AG09309 (cell line): ENCODE results near the gene ICAM3.

ENCODE experiments used
- DNase-seq: peaks from one replicate; pipeline ENCODE4 v3.0.0-alpha.2; 2010; ENCODE audit warnings: low read depth
- H3K4me3 ChIP-seq: 2 replicates; pipeline ENCODE4 v1.5.1; 2011; ENCODE audit warnings: mild to moderate bottlenecking, low read depth, low read length, moderate library complexity; ENCODE audit not compliant: control insufficient read depth
- CTCF ChIP-seq: IDR thresholded peaks from 2 replicates; pipeline ENCODE4 v1.5.1; 2011; ENCODE audit warnings: mild to moderate bottlenecking, low read depth, low read length, inconsistent platforms; ENCODE audit not compliant: insufficient read depth, control insufficient read depth; ENCODE audit errors: missing control alignments

The ICAM3 gene

GRCh38 chr19:10318807-10319682 lies 20.4 kb downstream of the ICAM3 start:
- DNase-seq: no peak
- no peak for TF ChIP-seq CTCF
- H3K4me3 ChIP-seq: no peak overlapping the region

- TF ChIP-seq CTCF: no peak
These were observed 21.5 kb downstream of the ICAM3 start for GRCh38 chr19:10317857-10318462.

GRCh38 chr19:10317045-10317856 lies 22.2 kb downstream of the ICAM3 start:
- H3K4me3 ChIP-seq: no peak overlapping the region
- DNase-seq: no peak
- no peak for TF ChIP-seq CTCF

More at GRCh38 chr19:10317857-10318462, 21.5 kb downstream of the ICAM3 start:
- DNase-seq: no peak
- H3K4me3 ChIP-seq: no peak overlapping the region

- no peak for TF ChIP-seq CTCF
- no peak overlapping the region; the same call in 1 of the 2 replicates for H3K4me3 ChIP-seq
These were observed 23.0 kb downstream of the ICAM3 start for GRCh38 chr19:10316229-10317044.

GRCh38 chr19:10315335-10316214 lies 23.8 kb downstream of the ICAM3 start, which contains the start of gene FDX2:
Gene FDX2, minus strand, starts transcription at chr19:10316015. Its CDS starts 19 bp downstream, at chr19:10315996.
- TF ChIP-seq CTCF: no peak
- DNase-seq: no peak
- peak within 1 kb of the TSS; percentile 57 for H3K4me3 ChIP-seq

More at GRCh38 chr19:10316229-10317044, 23.0 kb downstream of the ICAM3 start:
- no peak for DNase-seq
